OCI-LY7 (cell line): ENCODE results near the gene PRKAG2.

Experiments used
- EZH2phosphoT487 ChIP-seq: fragments of 200-600 bp; sonication (generic); IDR thresholded peaks from 2 replicates; pipeline ENCODE4 v1.6.1; 2018; ENCODE audit warnings: low read depth, borderline replicate concordance, mild to moderate bottlenecking, mixed run types, antibody characterized with exemption, low read length, moderate library complexity, mixed read lengths
- TF ChIP-seq, protein P1 (sequence below): fragments of 200-600 bp; sonication (generic); conservative IDR thresholded peaks from 2 replicates; pipeline ENCODE4 v1.5.1; 2014; ENCODE audit warnings: mild to moderate bottlenecking, antibody characterized with exemption, low read length, moderate library complexity, mixed read lengths

DNA sequence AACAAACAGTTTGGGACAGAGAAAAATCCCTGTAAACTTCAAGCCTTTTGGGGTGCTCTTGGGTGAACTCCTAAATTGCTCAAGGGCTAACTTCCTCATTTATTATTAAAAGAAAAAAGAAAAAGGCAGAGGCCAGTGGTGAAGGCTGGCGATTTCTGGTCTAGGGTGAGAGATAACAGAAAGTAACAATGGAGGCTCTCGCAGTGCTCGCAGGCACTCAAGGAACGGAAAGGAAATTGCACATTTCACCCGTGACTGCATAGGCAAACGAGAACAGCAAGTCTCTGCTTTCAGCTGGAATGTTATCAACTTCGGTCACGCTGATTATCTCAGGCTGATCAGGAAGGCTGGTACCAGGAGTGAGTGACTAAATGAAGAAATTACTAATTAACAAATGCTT lies 70.7 kb downstream of the PRKAG2 start:
- TF ChIP-seq, protein P1, sequence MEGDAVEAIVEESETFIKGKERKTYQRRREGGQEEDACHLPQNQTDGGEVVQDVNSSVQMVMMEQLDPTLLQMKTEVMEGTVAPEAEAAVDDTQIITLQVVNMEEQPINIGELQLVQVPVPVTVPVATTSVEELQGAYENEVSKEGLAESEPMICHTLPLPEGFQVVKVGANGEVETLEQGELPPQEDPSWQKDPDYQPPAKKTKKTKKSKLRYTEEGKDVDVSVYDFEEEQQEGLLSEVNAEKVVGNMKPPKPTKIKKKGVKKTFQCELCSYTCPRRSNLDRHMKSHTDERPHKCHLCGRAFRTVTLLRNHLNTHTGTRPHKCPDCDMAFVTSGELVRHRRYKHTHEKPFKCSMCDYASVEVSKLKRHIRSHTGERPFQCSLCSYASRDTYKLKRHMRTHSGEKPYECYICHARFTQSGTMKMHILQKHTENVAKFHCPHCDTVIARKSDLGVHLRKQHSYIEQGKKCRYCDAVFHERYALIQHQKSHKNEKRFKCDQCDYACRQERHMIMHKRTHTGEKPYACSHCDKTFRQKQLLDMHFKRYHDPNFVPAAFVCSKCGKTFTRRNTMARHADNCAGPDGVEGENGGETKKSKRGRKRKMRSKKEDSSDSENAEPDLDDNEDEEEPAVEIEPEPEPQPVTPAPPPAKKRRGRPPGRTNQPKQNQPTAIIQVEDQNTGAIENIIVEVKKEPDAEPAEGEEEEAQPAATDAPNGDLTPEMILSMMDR: no peak
- no peak for TF ChIP-seq EZH2phosphoT487
